Measurements from ENCODE around the gene ATP1A3.
A peak's percentile ranks its signal among the peaks of the same experiment; 100 is the strongest.
"Not testable (repeated sequence)": the region's sequence is repeated elsewhere in the genome, so short reads cannot be mapped to it uniquely, and the experiment has no call there.

ATP1A3 gene

DNA sequence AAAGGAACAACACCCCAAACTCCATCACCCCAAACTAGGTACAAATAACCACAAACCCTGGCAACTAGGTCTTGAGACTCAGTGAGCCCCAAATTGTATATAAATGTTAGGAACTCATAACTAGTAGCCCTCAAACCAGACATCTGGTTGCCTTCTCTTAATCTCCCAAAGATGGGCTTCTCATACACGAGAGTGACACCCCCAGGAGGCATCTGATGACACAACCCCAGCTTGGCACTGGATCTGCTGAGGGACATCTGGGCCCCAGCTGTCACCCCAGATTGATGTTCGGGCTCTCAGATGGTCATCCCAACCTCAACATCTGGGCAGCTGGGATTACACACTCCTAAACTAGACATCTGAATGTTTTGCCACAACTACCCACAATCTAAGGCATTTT is 49.7 kb downstream of the ATP1A3 start:
- no peak for DNase-seq

- no peak for DNase-seq
These were observed 52.4 kb downstream of the ATP1A3 start for GRCh38 chr19:41941410-41942202.

GRCh38 chr19:41940731-41941409 is 53.2 kb downstream of the ATP1A3 start:
- no peak for DNase-seq

- peak; percentile 57 to 58 for DNase-seq
These were observed 53.9 kb downstream of the ATP1A3 start for GRCh38 chr19:41939861-41940730.

DNA sequence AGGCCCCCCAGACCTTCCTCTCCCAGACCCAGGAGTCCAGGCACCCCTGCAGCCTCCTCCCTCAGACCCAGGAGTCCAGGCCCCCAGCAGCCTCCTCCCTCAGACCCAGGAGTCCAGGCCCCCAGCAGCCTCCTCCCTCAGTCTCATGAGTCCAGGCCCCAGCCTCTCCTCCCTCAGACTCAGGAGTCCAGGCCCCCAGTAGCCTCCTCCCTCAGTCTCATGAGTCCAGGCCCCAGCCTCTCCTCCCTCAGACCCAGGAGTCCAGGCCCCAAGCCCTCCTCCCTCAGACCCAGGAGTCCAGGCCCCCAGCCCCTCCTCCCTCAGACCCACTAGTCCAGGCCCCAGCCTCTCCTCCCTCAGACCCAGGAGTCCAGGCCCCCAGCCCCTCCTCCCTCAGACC is 54.8 kb downstream of the ATP1A3 start:
- not testable (repeated sequence) for DNase-seq

DNA sequence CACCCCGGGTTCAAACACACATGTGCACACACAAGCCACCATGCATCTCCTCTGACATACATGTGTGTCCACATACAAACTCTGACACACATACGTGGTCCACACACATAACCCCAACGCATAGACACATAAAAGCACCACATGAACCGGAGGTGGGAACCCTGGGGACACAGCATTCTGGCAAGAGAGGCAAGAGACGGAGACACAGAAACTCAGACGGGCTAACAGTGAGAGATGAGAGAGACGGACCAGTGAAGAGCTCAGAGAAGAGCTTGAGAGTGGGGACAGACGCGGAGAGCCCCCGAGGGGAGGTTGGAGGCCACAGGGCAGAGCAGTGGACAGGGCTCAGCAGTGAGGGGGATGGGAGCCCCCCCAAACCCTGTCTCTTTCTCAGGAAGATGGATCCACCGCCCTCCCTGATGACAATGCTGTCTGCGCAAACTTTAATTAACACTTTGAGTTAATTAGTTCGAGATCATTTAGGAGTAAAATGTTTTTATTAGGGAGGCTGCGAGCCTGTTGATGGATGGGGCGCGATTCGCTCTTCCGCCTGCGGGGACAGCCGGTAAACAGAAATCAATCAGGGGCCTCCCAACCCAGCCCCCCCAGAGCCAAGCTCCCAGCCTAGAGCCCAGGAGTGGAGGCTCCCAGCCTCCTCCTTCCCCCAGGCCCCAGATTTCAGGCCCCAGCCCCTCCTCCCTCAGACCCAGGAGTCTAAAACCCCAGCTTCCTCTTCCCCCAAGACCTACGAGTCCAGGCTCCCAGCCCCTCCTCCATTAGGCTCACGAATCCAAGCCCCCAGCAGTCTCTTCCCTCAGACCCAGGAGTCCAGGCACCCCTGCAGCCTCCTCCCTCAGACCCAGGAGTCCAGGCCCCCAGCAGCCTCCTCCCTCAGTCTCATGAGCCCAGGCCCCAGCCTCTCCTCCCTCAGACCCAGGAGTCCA is 56.2 kb downstream of the ATP1A3 start:
- DNase-seq, result no peak

GRCh38 chr19:41936961-41937360 is 57.1 kb downstream of the ATP1A3 start:
- DNase-seq, result no peak

DNA sequence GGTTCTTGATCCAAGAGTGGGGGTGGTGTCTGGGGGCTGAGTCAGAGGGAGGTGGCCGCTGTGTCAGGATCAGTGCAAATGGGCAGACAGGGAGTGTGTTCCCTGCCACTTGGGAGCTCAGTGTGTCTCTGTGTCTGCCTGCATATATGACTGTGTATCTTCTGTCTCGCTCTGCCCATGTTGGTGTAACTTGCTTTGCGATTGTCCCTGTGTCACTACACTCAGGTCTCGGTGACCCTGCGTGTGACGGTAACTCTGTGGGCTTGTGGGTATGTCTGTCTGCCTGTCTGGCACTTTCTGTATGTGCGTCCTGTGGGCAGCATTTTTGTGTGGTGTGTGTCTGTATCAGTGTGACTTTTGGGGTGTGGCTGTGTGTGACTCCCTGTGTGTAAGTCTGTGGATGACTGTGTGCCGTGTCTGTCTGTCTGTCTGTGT is 57.6 kb downstream of the ATP1A3 start:
- DNase-seq, result peak in 1 of 2 donors; percentile 56

- no peak for DNase-seq
These were observed 58.1 kb downstream of the ATP1A3 start for GRCh38 chr19:41935760-41936415.

DNA sequence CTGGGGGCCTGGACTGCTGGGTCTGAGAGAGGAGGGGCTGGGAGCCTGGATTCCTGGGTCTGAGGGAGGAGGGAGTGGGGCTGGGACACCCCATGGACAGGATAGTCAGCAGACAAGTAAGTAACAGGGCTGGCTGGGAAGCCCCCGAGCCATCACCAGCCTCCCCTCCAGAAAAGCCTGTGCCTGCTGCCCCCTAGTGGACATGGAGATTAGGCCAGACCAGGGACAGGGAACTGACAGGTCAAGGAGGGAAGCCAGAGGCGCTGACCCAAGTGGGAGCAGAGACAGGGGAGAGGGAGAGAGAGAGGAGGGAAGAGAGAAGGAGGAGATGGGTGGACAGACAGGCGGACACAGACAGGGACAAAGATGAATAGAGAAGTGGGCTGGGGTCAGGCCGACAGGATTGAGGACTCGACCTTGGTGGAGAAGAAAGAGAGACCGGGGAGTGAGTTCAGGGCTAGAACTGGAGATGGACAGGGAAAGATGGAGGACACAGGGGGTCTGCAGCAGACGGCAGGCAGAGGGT is 59.1 kb downstream of the ATP1A3 start:
- peak; percentile 76 to 86 for DNase-seq

- no peak for DNase-seq
These were observed 60.2 kb downstream of the ATP1A3 start for GRCh38 chr19:41933693-41934426.

DNA sequence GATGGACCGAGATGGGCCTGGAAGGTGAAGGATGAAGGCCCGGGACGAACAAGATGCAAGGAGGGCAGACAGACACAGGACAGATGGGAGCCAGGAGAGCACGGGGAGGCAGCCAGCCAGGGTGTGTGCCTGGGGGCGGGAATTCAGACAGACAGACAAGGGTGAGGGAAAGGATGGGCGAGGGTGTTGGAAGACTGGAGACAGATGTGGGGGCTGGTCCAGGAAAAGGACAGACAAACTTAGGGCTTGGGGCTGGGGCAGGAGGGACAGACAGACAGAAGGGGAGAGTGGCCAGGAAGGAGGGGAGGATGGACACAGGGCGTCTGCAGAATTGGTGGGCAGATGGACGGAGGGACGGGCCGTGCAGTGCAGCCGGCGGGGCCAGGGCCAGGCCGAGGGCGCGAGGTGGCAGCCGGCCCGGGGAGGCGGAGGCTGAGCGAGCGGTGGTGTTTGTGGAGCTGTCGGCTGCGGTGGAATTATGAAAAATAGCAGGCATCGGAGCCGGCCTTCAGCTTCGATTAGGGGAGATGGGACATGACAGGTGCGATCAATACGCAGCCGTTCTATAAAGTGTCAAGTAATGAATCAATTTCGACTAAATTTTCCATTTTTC is 61.2 kb downstream of the ATP1A3 start:
- DNase-seq, result no peak

DNA sequence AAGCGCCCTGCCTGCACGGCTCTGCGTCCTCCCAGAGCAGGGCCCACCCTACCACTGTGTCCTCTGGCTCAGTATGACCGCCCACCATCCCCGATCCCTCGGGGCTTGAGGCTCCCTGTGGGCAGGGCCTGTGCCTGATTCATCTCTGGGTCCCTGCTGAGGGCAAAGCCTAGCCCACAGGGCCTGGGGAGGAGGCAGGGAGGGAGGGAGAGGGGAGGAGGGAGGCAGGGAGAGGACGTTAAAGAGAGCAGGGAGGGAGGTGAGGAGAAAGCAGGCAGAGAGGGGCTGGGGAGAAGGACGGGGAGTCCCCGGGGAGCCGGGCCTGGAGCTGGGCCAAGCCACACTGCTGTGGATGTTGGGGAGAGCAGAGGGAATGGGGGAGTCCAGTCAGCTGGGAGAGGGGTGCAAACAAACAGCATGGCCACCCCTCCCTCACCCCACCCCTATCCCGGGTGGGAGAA is 61.7 kb downstream of the ATP1A3 start:
- no peak for DNase-seq

DNA sequence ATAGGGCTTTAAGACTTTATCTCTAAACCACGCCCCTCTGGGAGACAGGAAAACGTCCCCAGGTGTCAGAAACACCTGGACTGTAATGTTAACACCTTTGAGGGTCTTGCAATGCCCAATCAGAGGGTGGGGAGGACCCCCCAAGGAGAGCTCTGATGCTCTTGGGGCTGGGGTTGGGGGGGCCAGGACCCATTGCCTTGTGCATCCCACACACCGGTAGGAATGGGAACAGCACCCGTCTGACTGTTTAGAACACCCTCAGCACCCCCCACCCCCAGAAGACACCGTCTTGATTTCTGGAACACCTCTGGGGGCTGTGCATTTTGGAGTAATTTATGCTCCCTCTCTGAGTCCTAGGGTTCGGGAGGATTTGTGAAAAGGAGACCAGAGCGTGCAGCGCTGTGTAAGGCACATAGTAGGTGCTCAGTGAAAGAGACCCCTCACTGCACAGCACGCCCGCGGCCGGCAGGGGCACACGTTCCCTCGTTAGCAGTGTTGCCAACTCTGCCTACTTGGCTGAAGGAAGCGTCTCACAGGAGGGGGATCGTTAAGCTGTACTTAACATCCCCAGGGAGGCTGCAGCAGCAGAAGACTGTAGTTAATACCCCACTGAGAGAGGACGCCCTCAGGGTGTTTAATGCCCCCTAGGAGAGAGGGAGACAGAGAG is 63.0 kb downstream of the ATP1A3 start:
- no peak for DNase-seq

- DNase-seq, result no peak
These were observed 63.7 kb downstream of the ATP1A3 start for GRCh38 chr19:41930322-41930722.

DNA sequence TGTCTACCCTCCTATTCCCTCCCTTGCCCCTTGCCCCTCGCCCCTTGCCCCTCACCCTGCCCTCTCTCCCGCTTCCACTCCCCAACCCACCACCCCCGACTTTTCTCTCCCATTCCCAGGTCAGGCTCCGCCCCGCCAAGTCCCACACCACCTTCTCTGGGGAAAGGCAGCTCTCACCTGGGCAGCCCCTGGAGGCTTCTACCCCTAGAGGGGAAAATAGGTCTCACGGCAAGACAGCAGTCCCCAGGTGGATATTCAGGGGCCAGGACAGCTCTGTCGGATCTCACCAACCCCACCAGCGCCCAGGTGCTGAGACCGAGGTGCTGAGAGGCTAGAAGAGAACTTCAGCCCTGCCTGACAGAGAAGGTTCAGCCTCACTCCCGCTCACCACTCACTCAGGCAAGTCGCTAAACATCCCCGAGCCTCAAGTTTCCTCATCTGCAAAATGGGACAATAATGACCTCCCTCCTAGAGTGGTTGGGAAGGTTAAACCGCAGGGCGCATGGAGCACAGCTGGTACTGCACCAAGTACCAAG is 64.4 kb downstream of the ATP1A3 start:
- DNase-seq, result no peak

DNA sequence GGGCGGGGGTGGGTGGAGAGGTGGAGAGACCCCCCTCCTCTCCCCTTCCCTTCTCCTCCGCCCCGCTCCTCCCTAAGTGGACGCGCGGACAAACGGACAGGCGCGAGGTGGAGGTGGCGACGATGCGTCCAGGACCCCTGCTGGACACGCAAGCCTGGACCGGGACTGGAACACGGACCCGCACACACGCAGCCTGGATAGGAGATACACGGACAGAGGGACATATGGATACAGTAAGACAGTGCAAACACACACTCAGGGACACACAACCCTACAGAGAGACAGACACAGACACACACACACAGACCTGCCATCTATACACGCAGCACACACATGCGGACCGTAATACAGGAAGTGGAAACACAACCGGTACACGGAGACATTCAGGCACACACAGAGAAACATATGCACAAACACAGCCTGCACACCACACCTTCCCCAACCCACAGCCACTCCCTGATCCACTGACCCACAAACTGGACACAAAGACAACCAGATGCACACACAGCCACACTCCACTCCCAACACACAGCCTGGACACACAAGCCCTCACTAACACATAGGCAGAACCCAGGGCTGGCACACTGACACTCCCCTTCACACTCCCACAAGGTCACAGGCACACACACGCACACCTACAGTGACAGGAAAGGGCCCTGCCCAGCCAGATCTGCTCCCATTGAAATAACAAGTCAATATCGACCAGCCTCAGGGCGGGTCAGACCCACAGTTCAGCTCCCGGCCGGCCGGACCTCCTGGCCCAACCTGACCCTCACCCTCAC is 65.1 kb downstream of the ATP1A3 start:
- DNase-seq, result no peak

- peak in 1 of 2 donors; percentile 48 for DNase-seq
These were observed 65.8 kb downstream of the ATP1A3 start, which contains the start of gene ERFL for GRCh38 chr19:41928221-41928683. TSS of gene ERFL (minus strand) at chr19:41928449. CDS start at chr19:41912919, 15,530 bp downstream.

Data from stimulated activated CD4-positive, alpha-beta T cell treated with anti-CD3 and anti-CD28 coated beads, Interleukin-2, amount 100 ng/mL, for 24 hours (primary cell).